Mucosa of descending colon (tissue), 3 donors: ENCODE measurements around the gene PEAK3. TPM values are rescaled to one million over a fixed set of nuclear protein-coding genes. Genes with fewer than 3 reads are reported as not detected.
A peak's percentile ranks its signal among the peaks of the same experiment; 100 is the strongest.

Experiments
- ATAC-seq: fragments of 200-7000 bp; cut with Tn5 transposase; one replicate; pipeline ENCODE4 v1.9.1; 2020; ENCODE audit warnings: mild to moderate bottlenecking, moderate library complexity
- DNase-seq, 3 donors: peaks; one replicate each; pipeline ENCODE4 v3.0.0-alpha.2; 2020
- H3K36me3 ChIP-seq: fragments of 200-600 bp; one replicate; pipeline ENCODE4 v1.8.0; 2021; ENCODE audit warnings: low read depth, mild to moderate bottlenecking
- H3K4me1 ChIP-seq: fragments of 200-600 bp; one replicate; pipeline ENCODE4 v1.8.0; 2021; ENCODE audit warnings: low read depth, mild to moderate bottlenecking
- H3K4me3 ChIP-seq: fragments of 200-600 bp; one replicate; pipeline ENCODE4 v1.8.0; 2021; ENCODE audit warnings: mild to moderate bottlenecking
- H3K9me3 ChIP-seq: fragments of 200-600 bp; one replicate; pipeline ENCODE4 v1.8.0; 2021; ENCODE audit warnings: mild to moderate bottlenecking
- CTCF ChIP-seq: fragments of 200-600 bp; IDR thresholded peaks from one replicate; pipeline ENCODE4 v1.8.0; 2022; ENCODE audit warnings: antibody characterized with exemption, mild to moderate bottlenecking
- intact Hi-C, 2 donors: fragments of 100-400 bp; cut with DNase I in 1 of 2; cut with micrococcal nuclease in 1 of 2; formaldehyde crosslinking; loops; one replicate each; pipeline versions ENCODE4 v1.11.0 to v1.11.1; 2022; cut with DNase I, micrococcal nuclease
- total RNA-seq, 3 donors: library from RNA; stranded (reverse); fragmentation: NEBNext Ultra II Directional in 2 of 3; extraction: Animal tissue kit (Norgen Biotek cat#: 25700) in 2 of 3; gene quantifications; one replicate each; pipeline versions ENCODE4 v1.2.1 to v1.2.4, GENCODE V29; 2021 to 2023
- donor health status: DM: no; HTN: no; CAD: no; lungs with moderate emphysema.
- donor health status: DM: no; HTN: no; CAD: no.
- donor health status: DM: no; HTN: yes; CAD: no.

PEAK3 gene
- total RNA-seq, 3 donors from 2014 or later, result 0.29 to 1.4 (median 1.1) TPM

GRCh38 chr19:2274185-2274711 is 7.7 kb downstream of the PEAK3 start:
- intact Hi-C loops, result loop anchor here (5.0 to 10.0 kb wide), 2 partner anchors 37 to 119 kb away; partner anchors contain the start of genes AP3D1 (in 1 of the 2), PLEKHJ1 (in 1 of the 2) and SF3A2 (in 1 of the 2)
- ATAC-seq (no peak), DNase-seq (peak in 1 of 3 donors; percentile 33)
- Histone ChIP-seq H3K9me3 (no peaks in the 10 kb centered on the region), H3K36me3 (no peaks in the 10 kb centered on the region), H3K4me3 (no peak overlapping the region), H3K4me1 (peaks cover 56% of the 10 kb centered on the region)
- no peak for TF ChIP-seq CTCF

- DNase-seq (peak; percentile 82 to 92 (median 91)), ATAC-seq (peak; percentile 46)
- Histone ChIP-seq H3K9me3 (no peaks in the 10 kb centered on the region), H3K4me1 (peaks cover 55% of the 10 kb centered on the region), H3K36me3 (no peaks in the 10 kb centered on the region), H3K4me3 (no peak overlapping the region)
- intact Hi-C loops, result loop anchor here (5.0 to 10.0 kb wide), 2 partner anchors 36 to 119 kb away; partner anchors contain the start of genes AP3D1 (in 1 of the 2), PLEKHJ1 (in 1 of the 2) and SF3A2 (in 1 of the 2)
- TF ChIP-seq CTCF, result peak; percentile 91
These were observed 8.4 kb downstream of the PEAK3 start for GRCh38 chr19:2273356-2274184.

GRCh38 chr19:2271234-2272103 is 10.5 kb downstream of the PEAK3 start:
- H3K4me1 ChIP-seq, result peaks cover 51% of the 10 kb centered on the region
- TF ChIP-seq CTCF, result no peak
- ATAC-seq (no peak), DNase-seq (peak in 2 of 3 donors; percentile 49 to 57)
- intact Hi-C loops, result loop anchor here (5.0 to 10.0 kb wide), 2 partner anchors 34 to 117 kb away; partner anchors contain the start of genes AP3D1 (in 1 of the 2), PLEKHJ1 (in 1 of the 2) and SF3A2 (in 1 of the 2)
- peak overlapping the region; percentile 94 for H3K4me3 ChIP-seq
- no peaks in the 10 kb centered on the region for H3K9me3 ChIP-seq
- H3K36me3 ChIP-seq, result no peaks in the 10 kb centered on the region

- no peak for TF ChIP-seq CTCF
- H3K4me1 ChIP-seq, result peaks cover 46% of the 10 kb centered on the region
These were observed 11.3 kb downstream of the PEAK3 start for GRCh38 chr19:2270423-2271233.

More at GRCh38 chr19:2270423-2271233, 11.3 kb downstream of the PEAK3 start:
- Histone ChIP-seq H3K4me3 (peak overlapping the region; percentile 94), H3K36me3 (no peaks in the 10 kb centered on the region), H3K9me3 (no peaks in the 10 kb centered on the region)
- ATAC-seq (peak; percentile 29), DNase-seq (peak; percentile 76 to 89 (median 86))
- intact Hi-C loops, result loop anchor here (5.0 to 10.0 kb wide), 2 partner anchors 33 to 116 kb away; partner anchors contain the start of genes AP3D1 (in 1 of the 2), PLEKHJ1 (in 1 of the 2) and SF3A2 (in 1 of the 2)
